GM21367 (cell line): Measurements from ENCODE around the gene SNX18.
"Not testable (repeated sequence)": the region's sequence is repeated elsewhere in the genome, so short reads cannot be mapped to it uniquely, and the experiment has no call there.

ENCODE experiments used
- ATAC-seq: cut with Tn5 transposase; IDR thresholded peaks from one replicate; pipeline ENCODE4 v1.9.1; 2021; ENCODE audit not compliant: unreplicated experiment

SNX18 gene

GRCh38 chr5:54519509-54519876 is 1.9 kb downstream of the SNX18 start:
- ATAC-seq: no peak

DNA sequence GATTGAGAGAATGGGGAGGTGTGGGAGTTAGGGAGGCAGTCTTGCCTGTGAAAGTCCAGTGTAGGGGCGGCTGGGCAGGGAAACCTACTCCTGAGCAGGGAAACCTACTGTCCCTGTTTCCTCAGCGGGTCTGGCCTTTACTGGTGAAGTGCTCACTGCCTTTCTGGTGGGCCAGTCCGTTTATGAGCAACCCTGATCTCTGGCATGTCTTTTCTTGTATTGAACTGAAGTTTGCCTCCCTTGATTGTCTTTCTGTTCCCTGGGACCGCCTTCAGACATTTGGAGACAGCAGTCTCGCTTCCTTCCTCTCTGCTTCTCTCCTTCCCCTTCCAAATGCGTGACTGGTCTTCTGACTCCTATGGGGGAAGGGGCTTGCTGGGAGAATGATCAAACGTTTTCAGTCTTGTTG is 2.9 kb downstream of the SNX18 start:
- ATAC-seq: no peak

- ATAC-seq: no peak
These were observed 3.4 kb downstream of the SNX18 start for GRCh38 chr5:54520940-54521339.

DNA sequence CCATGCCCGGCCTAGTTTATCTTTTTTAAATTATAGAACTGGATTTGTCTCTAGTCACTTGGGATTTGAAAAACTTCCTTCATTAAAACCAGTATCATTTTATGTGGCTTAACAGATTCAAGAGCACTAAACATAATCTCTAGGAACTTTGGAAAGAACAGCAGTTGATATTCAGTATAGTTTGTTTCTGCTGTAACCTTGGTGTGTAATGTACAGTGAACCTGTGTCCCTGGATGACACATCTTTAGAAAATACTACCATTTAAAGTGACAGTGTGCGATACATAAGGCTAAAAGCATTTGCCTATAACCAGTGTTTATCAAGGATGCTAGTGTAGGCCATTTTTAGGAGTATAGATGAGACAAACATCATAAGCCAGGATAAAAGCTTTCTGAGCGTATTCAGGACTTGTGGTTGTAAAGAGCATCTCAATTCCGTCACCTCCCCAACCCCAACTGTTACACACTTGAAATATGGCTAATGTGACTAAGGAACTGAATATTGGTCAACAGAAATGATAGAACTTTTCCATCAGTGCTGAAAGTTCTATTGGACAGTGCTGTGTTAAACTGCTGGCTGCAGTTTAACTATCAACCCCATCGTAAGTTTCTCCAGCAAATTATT is 4.4 kb downstream of the SNX18 start:
- no peak for ATAC-seq

DNA sequence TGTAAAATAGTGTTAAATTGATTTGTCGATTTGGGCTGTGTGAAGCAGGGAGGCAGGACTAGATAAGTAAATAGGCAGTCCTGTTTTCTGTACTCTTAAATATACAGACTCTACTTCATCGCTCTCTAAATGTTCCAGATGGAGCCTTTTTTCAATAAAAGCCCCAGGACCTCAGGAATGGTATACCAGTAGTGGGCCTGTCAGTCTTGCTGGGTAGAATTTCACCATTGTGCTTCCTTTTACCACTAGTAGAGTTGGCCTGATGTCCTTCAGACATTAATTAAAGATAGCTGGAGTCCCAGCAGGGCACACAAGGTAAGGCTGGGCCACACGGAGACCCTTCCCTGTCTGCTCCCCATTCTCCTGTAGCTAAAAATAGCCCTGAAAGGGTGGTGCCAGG is 6.0 kb downstream of the SNX18 start:
- no peak for ATAC-seq

- ATAC-seq: no peak
These were observed 6.5 kb downstream of the SNX18 start for GRCh38 chr5:54524082-54524481.

DNA sequence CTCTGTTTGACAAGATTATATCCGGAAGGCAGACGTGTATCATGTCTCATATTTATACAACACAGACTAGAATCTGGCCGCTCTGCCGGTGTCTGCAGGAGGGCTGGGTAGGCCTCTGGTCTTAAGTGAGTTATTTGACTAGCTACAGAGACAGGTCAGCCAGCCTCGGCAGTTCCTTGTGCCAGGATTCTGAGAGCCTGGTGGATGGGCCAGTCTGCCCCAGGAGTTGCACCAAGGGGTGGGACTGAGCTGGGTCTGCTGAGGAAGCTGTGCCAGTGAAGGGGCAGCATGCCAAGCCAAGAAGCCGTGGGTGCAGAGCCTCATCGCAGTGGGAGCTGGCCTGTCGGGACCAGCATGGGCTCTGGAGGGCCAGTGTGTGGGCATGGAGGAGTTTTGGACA is 7.1 kb downstream of the SNX18 start:
- ATAC-seq: no peak

- ATAC-seq: no peak
These were observed 7.7 kb downstream of the SNX18 start for GRCh38 chr5:54525261-54525660.

DNA sequence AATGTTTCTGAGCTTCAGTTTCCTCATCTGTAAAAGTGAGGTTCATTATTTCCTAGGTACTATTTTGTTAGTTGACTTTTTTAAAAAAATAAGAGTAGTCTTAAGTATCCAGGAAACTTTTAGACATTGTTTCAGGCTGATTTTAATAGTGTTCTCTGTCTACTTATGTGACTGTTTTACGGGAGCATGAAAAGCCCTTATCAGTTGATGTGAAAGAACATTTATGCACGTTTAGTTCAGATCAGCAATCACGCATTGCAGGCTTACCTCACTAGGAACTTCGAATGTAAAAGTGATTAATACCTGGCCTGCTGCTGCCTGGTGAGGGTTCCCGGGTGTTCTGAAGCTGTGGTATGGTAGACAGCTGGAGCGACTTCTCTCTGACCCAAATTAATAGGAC is 8.1 kb downstream of the SNX18 start:
- no peak for ATAC-seq

DNA sequence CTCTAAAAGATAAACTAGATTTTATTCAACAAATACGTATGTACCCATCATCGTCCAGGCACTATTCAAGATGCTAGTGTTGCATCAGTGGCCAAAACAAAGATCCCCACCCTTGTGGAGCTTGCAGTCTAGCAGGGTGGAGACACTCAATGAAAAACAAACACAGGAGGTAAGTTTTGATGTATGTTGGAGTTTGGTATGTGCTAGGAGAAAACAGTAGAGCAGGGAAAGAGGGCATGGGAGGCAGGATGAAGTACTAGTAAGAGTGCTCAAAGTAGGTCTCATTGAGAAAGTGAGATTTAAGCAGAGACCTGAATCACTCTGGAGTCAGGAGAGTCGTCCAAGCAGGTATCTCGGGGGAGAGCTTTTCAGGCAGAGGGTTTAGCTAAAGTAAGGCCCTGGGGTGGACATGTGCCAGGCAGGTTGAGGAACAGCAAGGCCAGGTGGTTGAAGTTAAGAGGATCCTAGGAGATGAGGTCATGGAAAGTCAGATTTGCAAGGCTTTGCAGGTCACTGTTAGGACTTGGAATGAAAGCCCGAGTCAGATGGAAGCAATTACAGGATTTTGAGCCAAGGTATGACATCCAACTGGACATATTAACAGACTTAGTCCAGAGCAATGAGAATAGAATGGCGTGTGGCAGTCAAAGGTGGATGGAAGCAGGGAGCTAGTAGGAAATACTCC is 9.2 kb downstream of the SNX18 start:
- no peak for ATAC-seq

GRCh38 chr5:54528633-54529209 is 11.2 kb downstream of the SNX18 start:
- ATAC-seq: no peak

DNA sequence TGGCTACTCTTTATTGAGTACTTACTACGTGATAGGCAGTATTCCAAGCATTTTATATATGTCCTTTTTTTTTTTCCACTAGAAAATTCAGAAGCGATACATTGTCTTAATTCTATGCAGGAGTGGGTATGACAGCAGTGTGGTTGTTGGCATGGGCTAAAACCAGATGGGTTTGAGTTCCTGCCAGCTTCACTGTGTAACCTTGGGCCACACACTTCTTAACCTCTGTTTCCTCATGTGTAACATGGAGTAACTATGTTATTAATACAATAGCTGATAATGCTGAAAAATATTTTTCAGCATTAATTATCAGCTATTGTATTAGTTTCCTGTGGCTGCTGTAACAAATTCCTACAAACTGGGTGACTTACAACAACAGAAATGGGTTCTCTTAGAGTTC is 12.0 kb downstream of the SNX18 start:
- no peak for ATAC-seq

GRCh38 chr5:54531546-54531945 is 14.0 kb downstream of the SNX18 start:
- no peak for ATAC-seq

DNA sequence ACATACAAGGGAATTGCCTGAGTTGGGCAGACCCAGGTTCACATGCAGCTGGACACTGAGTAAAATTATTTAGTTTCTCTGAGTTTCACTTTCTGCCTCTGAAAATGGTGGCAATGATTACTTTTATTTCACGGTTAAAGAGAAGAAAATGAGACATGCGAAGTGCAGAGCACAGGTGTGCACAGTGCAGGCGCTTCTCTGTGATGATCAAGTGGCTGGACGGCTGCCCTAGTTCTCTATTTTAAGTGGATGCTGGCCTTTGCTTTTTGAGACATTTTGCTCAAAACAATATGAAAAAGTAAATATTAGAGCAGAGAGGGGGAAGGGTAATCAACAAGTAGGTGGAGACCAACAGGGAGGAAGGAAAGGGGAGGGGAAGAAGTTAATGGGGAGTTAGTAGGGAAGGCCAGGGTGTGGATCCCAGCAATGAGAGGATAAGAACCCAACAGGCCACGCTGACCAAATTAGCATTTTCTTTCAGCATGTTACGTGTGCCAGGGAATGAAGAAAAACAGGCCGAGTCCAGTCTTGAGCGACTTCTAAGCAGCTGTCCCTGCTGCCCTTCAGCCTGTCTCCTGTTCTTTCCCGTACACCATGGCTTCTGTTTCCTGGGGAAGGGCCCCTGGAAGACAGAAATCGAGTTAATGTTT is 16.1 kb downstream of the SNX18 start:
- no peak for ATAC-seq

DNA sequence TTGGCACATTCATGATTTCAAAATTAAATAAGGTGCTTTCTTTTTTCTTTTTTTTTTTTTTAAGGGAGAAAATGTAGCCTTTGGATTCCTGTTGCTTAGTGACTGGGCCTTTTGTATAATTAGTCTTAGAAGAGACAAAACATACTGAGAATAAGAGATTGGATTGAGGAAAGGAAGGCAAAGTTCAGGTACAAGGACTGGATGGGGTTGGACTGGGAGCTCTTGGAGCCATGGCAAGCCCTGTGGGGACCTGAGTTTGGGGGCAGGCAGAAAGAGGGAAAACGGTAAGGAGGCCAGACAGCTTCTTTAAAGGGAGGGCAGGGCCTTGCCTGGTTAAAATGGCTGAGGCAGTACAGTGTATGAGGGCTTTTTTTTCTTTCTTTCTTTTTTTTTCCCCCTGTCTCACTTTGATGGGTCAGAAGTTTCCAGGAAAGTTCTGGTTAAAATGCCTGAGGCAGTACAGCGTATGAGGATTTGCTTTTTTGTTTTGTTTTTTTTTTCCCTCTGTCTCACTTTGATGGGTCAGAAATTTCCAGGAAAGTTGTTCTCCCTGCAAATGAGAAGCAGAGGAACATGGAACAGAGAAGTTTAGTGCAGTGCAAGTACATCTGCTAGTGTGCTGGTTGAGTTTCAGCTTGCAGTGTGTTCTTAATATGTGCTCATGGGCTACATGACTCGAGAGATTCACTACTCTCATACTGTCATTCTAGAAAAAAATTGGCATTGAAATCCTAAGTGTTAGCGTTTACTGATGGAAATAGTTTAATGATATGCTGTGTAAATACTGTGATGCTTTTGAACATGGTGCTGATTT is 16.8 kb downstream of the SNX18 start:
- ATAC-seq: no peak

GRCh38 chr5:54535149-54535844 is 17.7 kb downstream of the SNX18 start:
- ATAC-seq: no peak

GRCh38 chr5:54536375-54536774 is 18.8 kb downstream of the SNX18 start:
- not testable (repeated sequence) for ATAC-seq

DNA sequence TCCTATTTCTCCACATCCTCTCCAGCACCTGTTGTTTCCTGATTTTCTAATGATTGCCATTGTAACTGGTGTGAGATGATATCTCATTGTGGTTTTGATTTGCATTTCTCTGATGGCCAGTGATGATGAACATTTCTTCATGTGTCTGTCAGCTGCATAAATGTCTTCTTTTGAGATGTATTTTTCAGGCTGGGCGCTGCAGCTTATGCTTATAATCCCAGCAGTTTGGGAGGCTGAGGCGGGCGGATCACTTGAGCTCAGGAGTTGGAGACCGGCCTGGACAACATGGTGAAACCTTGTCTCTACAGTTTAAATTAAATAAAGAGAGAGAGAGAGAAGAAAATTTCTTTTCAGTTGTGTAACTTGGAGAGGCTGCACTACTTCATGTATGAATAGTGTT is 19.3 kb downstream of the SNX18 start:
- not testable (repeated sequence) for ATAC-seq

- ATAC-seq: no peak
These were observed 20.2 kb downstream of the SNX18 start for GRCh38 chr5:54537725-54538124.

DNA sequence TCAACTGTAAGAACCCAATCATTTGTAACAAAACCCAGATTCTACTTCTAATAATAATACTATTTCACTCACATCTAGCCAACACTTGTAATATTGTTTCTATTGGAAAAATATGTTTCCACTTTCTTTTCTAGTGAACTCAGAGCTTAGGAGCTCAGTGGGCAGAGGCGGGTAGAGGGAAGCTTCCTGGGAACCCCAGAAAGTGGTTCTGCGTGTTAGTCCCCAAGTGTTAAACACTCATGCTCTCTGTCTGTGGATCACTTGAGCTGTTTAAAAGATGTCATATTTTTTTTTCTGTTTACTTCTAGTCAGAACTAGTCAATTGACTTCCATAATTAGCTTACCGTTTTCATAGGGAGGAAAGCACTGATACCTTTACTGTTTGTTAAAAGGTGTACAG is 20.6 kb downstream of the SNX18 start:
- ATAC-seq: no peak

DNA sequence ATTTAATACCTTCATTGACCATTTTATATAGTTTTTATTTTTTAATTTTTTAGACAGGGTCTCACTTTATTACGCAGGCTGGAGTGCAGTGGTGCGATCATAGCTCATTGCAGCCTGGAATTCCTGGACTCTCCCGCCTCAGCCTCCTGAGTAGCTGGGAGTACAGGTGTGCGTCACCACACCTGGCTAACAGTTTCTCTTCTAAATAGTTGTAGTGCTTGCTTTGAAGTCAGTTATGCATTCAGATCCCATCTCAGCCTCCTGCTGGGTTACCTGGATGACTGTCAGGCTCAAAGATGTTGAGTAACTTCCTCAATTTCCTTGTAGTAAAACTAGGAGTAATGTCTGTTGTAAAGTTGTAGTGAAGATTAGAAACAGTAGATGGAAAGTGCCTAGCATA is 21.4 kb downstream of the SNX18 start:
- ATAC-seq: no peak
